Breast epithelium (tissue), 3 donors: ENCODE measurements around the gene IFT27.

ENCODE experiments used
- CTCF ChIP-seq, 3 donors: fragments of 450-650 bp; IDR thresholded peaks; one replicate each; pipeline ENCODE4 v1.5.1; 2016 to 2017; ENCODE audit warnings: antibody characterized with exemption in 3 of 3, mild to moderate bottlenecking in 3 of 3, moderate library complexity in 3 of 3
- POLR2AphosphoS5 ChIP-seq, 3 donors: sonication (generic); formaldehyde crosslinking; IDR thresholded peaks; one replicate each; pipeline ENCODE4 v1.6.1; 2017; ENCODE audit warnings: antibody characterized with exemption in 3 of 3

- TF ChIP-seq CTCF (IDR thresholded peaks at IDR 0.05) (no peak), POLR2AphosphoS5 (IDR thresholded peaks at IDR 0.05) (no peak)
These were observed 11.5 kb upstream of the IFT27 start for GRCh38 chr22:36787204-36787988.
